Trophoblast cell (in vitro differentiated cells and primary cell): ENCODE measurements around the gene SNAPC1.

Experiments used
- DNase-seq, 2 donors: peaks; one replicate each; pipeline ENCODE4 v3.0.0-alpha.2; 2016
- H2AFZ ChIP-seq: 2 replicates; pipeline ENCODE4 v1.6.1; 2013; ENCODE audit warnings: low read length, moderate library complexity, mild to moderate bottlenecking; ENCODE audit not compliant: insufficient read depth, poor library complexity
- H2AK5ac ChIP-seq: 2 replicates; pipeline ENCODE4 v1.6.1; 2013; ENCODE audit warnings: mild to moderate bottlenecking, low read length
- H2BK120ac ChIP-seq: 2 replicates; pipeline ENCODE4 v1.6.1; 2013; ENCODE audit warnings: low read length, mild to moderate bottlenecking, moderate library complexity; ENCODE audit not compliant: insufficient read depth, poor library complexity
- H2BK12ac ChIP-seq: 2 replicates; pipeline ENCODE4 v1.6.1; 2013; ENCODE audit warnings: mild to moderate bottlenecking, low read length, moderate library complexity
- H2BK5ac ChIP-seq: 2 replicates; pipeline ENCODE4 v1.6.1; 2013; ENCODE audit warnings: low read length, low read depth, moderate library complexity, mild to moderate bottlenecking; ENCODE audit not compliant: poor library complexity
- H3K14ac ChIP-seq: 2 replicates; pipeline ENCODE4 v1.6.1; 2013; ENCODE audit warnings: mild to moderate bottlenecking, low read length
- H3K18ac ChIP-seq: 2 replicates; pipeline ENCODE4 v1.6.1; 2013; ENCODE audit warnings: mild to moderate bottlenecking, low read length
- H3K23ac ChIP-seq: 2 replicates; pipeline ENCODE4 v1.6.1; 2013; ENCODE audit warnings: low read length
- H3K27ac ChIP-seq: 2 replicates; pipeline ENCODE4 v1.5.1; 2013; ENCODE audit warnings: low read depth, mild to moderate bottlenecking, inconsistent platforms, low read length, moderate library complexity
- H3K27me3 ChIP-seq: 2 replicates; pipeline ENCODE4 v1.6.1; 2013; ENCODE audit warnings: inconsistent platforms, mild to moderate bottlenecking, low read length, moderate library complexity; ENCODE audit not compliant: insufficient read depth
- H3K36me3 ChIP-seq, 2 experiments: 1 replicate in 1 of 2; 2 replicates in 1 of 2; pipeline ENCODE4 v1.6.1; 2013; ENCODE audit warnings: low read length in 2 of 2, mild to moderate bottlenecking in 2 of 2, moderate library complexity in 1 of 2; ENCODE audit not compliant: insufficient read depth in 2 of 2, control insufficient read depth in 1 of 2
- H3K4ac ChIP-seq: 2 replicates; pipeline ENCODE4 v1.6.1; 2013; ENCODE audit warnings: low read depth, mild to moderate bottlenecking, low read length, moderate library complexity
- H3K4me1 ChIP-seq, 2 experiments: 1 replicate in 1 of 2; 2 replicates in 1 of 2; pipeline ENCODE4 v1.6.1; 2013; ENCODE audit warnings: low read length in 2 of 2, mild to moderate bottlenecking in 2 of 2, moderate library complexity in 1 of 2; ENCODE audit not compliant: insufficient read depth in 2 of 2, control insufficient read depth in 1 of 2
- H3K4me2 ChIP-seq: 2 replicates; pipeline ENCODE4 v1.6.1; 2013; ENCODE audit warnings: inconsistent platforms, mild to moderate bottlenecking, low read length, moderate library complexity
- H3K4me3 ChIP-seq: 2 replicates; pipeline ENCODE4 v1.5.1; 2013; ENCODE audit warnings: mild to moderate bottlenecking, low read depth, low read length, inconsistent platforms
- H3K79me1 ChIP-seq: one replicate; pipeline ENCODE4 v1.6.1; 2013; ENCODE audit warnings: low read length
- H3K79me2 ChIP-seq: 2 replicates; pipeline ENCODE4 v1.6.1; 2013; ENCODE audit warnings: low read length, mild to moderate bottlenecking; ENCODE audit not compliant: control insufficient read depth, insufficient read depth, poor library complexity
- H3K9ac ChIP-seq: 2 replicates; pipeline ENCODE4 v1.6.1; 2013; ENCODE audit warnings: mild to moderate bottlenecking, low read length
- H3K9me3 ChIP-seq: 2 replicates; pipeline ENCODE4 v1.6.1; 2013; ENCODE audit warnings: low read depth, mild to moderate bottlenecking, control low read depth, inconsistent platforms, low read length; ENCODE audit not compliant: insufficient read depth
- H4K12ac ChIP-seq: 2 replicates; pipeline ENCODE4 v1.6.1; 2013; ENCODE audit warnings: low read depth, mild to moderate bottlenecking, low read length, moderate library complexity
- H4K8ac ChIP-seq: 2 replicates; pipeline ENCODE4 v1.6.1; 2013; ENCODE audit warnings: low read depth, mild to moderate bottlenecking, low read length, moderate library complexity
- H4K91ac ChIP-seq: one replicate; pipeline ENCODE4 v1.6.1; 2013; ENCODE audit warnings: low read depth, mild to moderate bottlenecking, low read length, moderate library complexity
- WGBS: extraction: QIAGEN DNeasy Blood & Tissue Kit; methylation state at CpG from one replicate; pipeline ENCODE4 v1.1.7; 2013; ENCODE audit warnings: missing lambda C conversion rate; ENCODE audit not compliant: insufficient read length, insufficient coverage; ENCODE audit errors: extremely low coverage; 5-methylcytosine and 5-hydroxymethylcytosine counted together

SNAPC1 gene

GRCh38 chr14:61759878-61760277 lies 2.3 kb upstream of the SNAPC1 start:
- Histone ChIP-seq H3K4me3 (no peak overlapping the region), H3K18ac (no peak overlapping the region), H3K4me1 (peaks cover 3 to 11% of the 10 kb centered on the region in 2 experiments), H3K79me1 (peaks cover 9% of the 10 kb centered on the region), H3K4ac (no peak overlapping the region), H3K27ac (no peak overlapping the region), H2BK120ac (no peak overlapping the region), H3K23ac (no peak overlapping the region), H2AK5ac (no peak overlapping the region), H3K14ac (no peak overlapping the region), H3K4me2 (no peak overlapping the region), H2BK5ac (no peak overlapping the region), H4K91ac (no peak overlapping the region), H2BK12ac (no peak overlapping the region), H3K79me2 (peaks cover 6% of the 10 kb centered on the region), H4K8ac (no peak overlapping the region), H4K12ac (no peak overlapping the region), H3K9me3 (peaks cover 2% of the 10 kb centered on the region), H3K9ac (no peak overlapping the region), H2AFZ (no peak overlapping the region), H3K27me3 (no peaks in the 10 kb centered on the region), H3K36me3 (no peaks in the 10 kb centered on the region)
- no CpG with 5 or more reads among the region's 7 CpGs for WGBS
- DNase-seq, result no peak

- Histone ChIP-seq H3K18ac (no peak overlapping the region), H4K12ac (peak overlapping the region; percentile 56), H3K4me1 (peaks cover 9 to 16% of the 10 kb centered on the region in 2 experiments), H2BK5ac (peak overlapping the region; percentile 24), H2AK5ac (no peak overlapping the region), H3K14ac (peak overlapping the region; percentile 77), H2BK120ac (peak overlapping the region; percentile 5), H3K9me3 (peaks cover under 1% of the 10 kb centered on the region), H3K4me2 (peak overlapping the region; percentile 88), H3K27ac (peak overlapping the region; percentile 62), H3K36me3 (no peaks in the 10 kb centered on the region), H3K79me2 (peaks cover 6% of the 10 kb centered on the region), H4K8ac (peak overlapping the region; percentile 94), H3K4me3 (no peak overlapping the region), H3K4ac (peak overlapping the region; percentile 69), H3K79me1 (peaks cover 9% of the 10 kb centered on the region), H2BK12ac (no peak overlapping the region), H3K23ac (no peak overlapping the region), H3K27me3 (no peaks in the 10 kb centered on the region), H3K9ac (peak overlapping the region; percentile 82), H2AFZ (peak overlapping the region; percentile 87), H4K91ac (peak overlapping the region; percentile 65)
- WGBS, result no CpG with 5 or more reads among the region's 5 CpGs
- DNase-seq, result no peak
These were observed 663 bp upstream of the SNAPC1 start for GRCh38 chr14:61761557-61761956.

GRCh38 chr14:61764342-61765122 lies 2.3 kb downstream of the SNAPC1 start:
- H3K9ac ChIP-seq, result no peak overlapping the region
- no peak overlapping the region for H2BK5ac ChIP-seq
- H3K4ac ChIP-seq, result no peak overlapping the region
- H3K4me1 ChIP-seq, result peaks cover 9 to 16% of the 10 kb centered on the region in 2 experiments
- no peak overlapping the region for H4K91ac ChIP-seq
- H3K9me3 ChIP-seq, result no peaks in the 10 kb centered on the region
- peaks cover 5 to 9% of the 10 kb centered on the region in 2 experiments for H3K36me3 ChIP-seq
- no peak for DNase-seq
- H3K79me1 ChIP-seq, result peaks cover 9% of the 10 kb centered on the region
- no peak overlapping the region for H3K4me3 ChIP-seq
- H2AFZ ChIP-seq, result no peak overlapping the region
- no peak overlapping the region for H3K27ac ChIP-seq
- H3K4me2 ChIP-seq, result no peak overlapping the region
- H2AK5ac ChIP-seq, result no peak overlapping the region
- no CpG with 5 or more reads among the region's 5 CpGs for WGBS
- H2BK120ac ChIP-seq, result no peak overlapping the region
- H4K12ac ChIP-seq, result no peak overlapping the region
- H3K14ac ChIP-seq, result no peak overlapping the region
- no peak overlapping the region for H3K23ac ChIP-seq
- no peak overlapping the region for H4K8ac ChIP-seq
- H2BK12ac ChIP-seq, result no peak overlapping the region
- H3K18ac ChIP-seq, result no peak overlapping the region
- H3K79me2 ChIP-seq, result peaks cover 6% of the 10 kb centered on the region
- no peaks in the 10 kb centered on the region for H3K27me3 ChIP-seq

- peaks cover 6% of the 10 kb centered on the region for H3K79me2 ChIP-seq
- no peak overlapping the region for H3K18ac ChIP-seq
- H3K4me2 ChIP-seq, result peak overlapping the region; percentile 1
- no peak overlapping the region for H3K23ac ChIP-seq
- no peak for DNase-seq
- no peak overlapping the region for H4K12ac ChIP-seq
- H3K36me3 ChIP-seq, result peaks cover 8 to 12% of the 10 kb centered on the region in 2 experiments
- H3K4ac ChIP-seq, result peak overlapping the region; percentile 30
- no peak overlapping the region for H2BK5ac ChIP-seq
- no peak overlapping the region for H2BK120ac ChIP-seq
- peaks cover 9 to 16% of the 10 kb centered on the region in 2 experiments for H3K4me1 ChIP-seq
- no peak overlapping the region for H3K27ac ChIP-seq
- no peak overlapping the region for H4K8ac ChIP-seq
- H2BK12ac ChIP-seq, result no peak overlapping the region
- no peak overlapping the region for H3K14ac ChIP-seq
- no peak overlapping the region for H2AFZ ChIP-seq
- no peak overlapping the region for H2AK5ac ChIP-seq
- no peak overlapping the region for H4K91ac ChIP-seq
- no peaks in the 10 kb centered on the region for H3K9me3 ChIP-seq
- no peak overlapping the region for H3K4me3 ChIP-seq
- H3K9ac ChIP-seq, result no peak overlapping the region
- H3K79me1 ChIP-seq, result peaks cover 9% of the 10 kb centered on the region
- no peaks in the 10 kb centered on the region for H3K27me3 ChIP-seq
- WGBS, result no CpG with 5 or more reads among the region's 15 CpGs
These were observed 3.2 kb downstream of the SNAPC1 start for GRCh38 chr14:61765225-61765943.
